ENCODE results near the gene SPDYC.

Gene SPDYC

DNA sequence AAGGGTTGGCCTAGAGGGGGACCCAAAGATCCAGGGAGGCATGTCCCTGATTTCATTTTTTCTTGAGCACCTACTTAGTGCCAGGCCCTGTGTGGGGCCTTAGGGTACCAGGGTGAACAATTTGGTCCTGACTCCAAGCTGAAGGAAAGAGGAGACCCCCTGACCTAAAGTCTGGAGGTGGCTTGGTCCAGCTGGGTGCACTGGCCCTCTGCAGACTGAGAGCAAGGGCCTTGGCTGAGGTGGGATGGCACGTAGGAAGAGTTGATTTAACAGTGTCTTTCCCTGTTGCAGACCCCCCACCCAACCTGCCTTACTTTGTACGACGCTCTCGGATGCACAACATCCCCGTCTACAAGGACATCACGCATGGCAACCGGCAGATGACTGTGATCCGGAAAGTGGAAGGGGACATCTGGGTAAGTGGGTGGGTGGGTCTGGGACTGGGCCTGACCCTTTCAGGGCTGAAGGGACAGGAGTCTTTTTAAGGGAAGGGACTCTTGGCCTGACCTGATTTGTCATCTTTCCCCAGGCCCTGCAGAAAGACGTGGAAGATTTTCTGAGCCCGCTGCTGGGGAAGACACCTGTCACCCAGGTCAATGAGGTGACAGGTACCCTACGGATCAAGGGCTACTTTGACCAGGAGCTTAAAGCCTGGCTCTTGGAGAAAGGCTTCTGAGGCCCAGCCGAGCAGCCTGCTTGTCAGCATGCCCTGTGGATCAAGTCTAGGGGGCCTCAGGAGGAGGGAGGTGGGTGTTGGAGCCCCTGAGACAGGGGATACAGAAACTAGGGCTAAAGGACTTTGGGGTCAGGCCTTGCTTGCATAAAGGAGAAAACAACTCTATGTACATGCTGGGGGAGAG is 44.6 kb upstream of the SPDYC start:
- in situ Hi-C loops (cut with HindIII; ENCODE audit: low sequenced_read_pairs): no loop called here
- DNase-seq (ENCODE audit: low read depth): no peak
- no peak overlapping the region for H3K4me3 ChIP-seq (ENCODE audit: low read depth, low read length)
- TF ChIP-seq, protein P1, sequence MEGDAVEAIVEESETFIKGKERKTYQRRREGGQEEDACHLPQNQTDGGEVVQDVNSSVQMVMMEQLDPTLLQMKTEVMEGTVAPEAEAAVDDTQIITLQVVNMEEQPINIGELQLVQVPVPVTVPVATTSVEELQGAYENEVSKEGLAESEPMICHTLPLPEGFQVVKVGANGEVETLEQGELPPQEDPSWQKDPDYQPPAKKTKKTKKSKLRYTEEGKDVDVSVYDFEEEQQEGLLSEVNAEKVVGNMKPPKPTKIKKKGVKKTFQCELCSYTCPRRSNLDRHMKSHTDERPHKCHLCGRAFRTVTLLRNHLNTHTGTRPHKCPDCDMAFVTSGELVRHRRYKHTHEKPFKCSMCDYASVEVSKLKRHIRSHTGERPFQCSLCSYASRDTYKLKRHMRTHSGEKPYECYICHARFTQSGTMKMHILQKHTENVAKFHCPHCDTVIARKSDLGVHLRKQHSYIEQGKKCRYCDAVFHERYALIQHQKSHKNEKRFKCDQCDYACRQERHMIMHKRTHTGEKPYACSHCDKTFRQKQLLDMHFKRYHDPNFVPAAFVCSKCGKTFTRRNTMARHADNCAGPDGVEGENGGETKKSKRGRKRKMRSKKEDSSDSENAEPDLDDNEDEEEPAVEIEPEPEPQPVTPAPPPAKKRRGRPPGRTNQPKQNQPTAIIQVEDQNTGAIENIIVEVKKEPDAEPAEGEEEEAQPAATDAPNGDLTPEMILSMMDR (IDR thresholded peaks at IDR 0.05; ENCODE audit: low read depth, low read length, missing control alignments): no peak

DNA sequence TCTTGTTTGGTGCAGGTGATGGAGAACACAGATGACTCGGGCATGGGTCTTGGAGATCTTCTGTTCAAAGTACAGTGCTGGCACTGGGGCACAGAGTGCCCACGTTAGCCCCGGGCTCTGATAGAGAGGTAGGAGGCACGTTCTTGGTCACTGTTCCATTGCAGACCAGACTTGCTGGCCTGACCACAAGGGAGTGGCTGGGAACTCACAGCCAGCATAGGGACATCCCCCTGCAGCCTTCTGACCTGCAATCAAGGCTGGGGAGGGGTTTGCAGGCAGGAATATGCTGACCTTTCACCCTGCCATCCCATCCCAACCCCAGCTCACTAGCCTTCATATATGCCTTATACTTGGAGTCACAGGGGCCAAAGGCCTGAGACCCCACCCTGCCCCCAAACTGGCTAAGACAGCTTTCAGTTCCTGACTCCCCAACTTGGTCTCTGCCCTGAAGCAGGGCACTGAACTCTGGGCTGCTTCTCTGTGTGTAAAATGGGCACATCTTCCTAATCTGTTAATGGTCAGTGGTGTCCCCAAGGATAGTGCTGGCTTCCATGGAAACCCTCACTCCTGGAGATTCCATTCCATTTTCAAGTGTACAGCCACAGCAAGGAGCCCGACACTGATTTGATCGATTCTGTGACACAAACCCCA is 43.3 kb upstream of the SPDYC start:
- H3K4me3 ChIP-seq (ENCODE audit: low read depth, low read length): no peak overlapping the region
- TF ChIP-seq, protein P1 (IDR thresholded peaks at IDR 0.05; ENCODE audit: low read depth, low read length, missing control alignments): no peak
- no peak for DNase-seq (ENCODE audit: low read depth)
- in situ Hi-C loops (cut with HindIII; ENCODE audit: low sequenced_read_pairs): no loop called here

DNA sequence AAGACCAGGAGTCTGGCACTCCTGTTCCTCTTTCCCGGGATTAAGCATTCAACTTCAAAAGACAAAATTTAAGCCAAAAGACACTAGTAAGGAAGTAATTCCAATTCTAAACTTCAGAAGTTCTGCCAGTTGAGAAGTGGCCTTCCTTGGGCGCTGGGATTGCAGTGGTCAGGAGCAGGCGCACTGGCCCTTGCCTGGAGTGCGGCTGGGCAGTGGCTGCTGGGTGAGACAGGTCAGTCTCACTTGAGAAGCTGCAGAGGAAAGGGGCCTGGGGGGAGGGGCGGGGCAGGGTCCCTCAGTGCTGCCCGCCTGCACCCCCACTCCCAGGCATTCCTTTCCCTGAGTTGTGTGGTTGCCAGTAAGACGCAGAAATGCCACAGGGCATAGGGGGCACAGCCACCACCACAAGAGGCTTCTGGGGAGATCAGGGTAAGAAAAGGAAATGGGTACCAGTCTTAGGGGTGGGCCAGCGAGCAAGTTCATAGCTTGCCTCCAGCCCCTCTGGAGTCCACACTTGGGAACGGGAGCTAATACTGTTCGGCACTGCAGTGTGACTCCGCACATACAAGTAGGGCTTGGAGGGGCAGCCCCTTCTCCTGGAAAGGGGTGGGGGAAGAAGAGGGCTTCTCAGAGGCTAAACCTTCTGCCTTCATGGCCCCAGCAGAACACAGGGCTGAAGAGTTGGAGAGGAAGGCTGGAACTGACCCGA is 42.4 kb upstream of the SPDYC start:
- H3K4me3 ChIP-seq (ENCODE audit: low read depth, low read length): no peak overlapping the region
- TF ChIP-seq, protein P1 (IDR thresholded peaks at IDR 0.05; ENCODE audit: low read depth, low read length, missing control alignments): no peak
- in situ Hi-C loops (cut with HindIII; ENCODE audit: low sequenced_read_pairs): no loop called here
- no peak for DNase-seq (ENCODE audit: low read depth)

DNA sequence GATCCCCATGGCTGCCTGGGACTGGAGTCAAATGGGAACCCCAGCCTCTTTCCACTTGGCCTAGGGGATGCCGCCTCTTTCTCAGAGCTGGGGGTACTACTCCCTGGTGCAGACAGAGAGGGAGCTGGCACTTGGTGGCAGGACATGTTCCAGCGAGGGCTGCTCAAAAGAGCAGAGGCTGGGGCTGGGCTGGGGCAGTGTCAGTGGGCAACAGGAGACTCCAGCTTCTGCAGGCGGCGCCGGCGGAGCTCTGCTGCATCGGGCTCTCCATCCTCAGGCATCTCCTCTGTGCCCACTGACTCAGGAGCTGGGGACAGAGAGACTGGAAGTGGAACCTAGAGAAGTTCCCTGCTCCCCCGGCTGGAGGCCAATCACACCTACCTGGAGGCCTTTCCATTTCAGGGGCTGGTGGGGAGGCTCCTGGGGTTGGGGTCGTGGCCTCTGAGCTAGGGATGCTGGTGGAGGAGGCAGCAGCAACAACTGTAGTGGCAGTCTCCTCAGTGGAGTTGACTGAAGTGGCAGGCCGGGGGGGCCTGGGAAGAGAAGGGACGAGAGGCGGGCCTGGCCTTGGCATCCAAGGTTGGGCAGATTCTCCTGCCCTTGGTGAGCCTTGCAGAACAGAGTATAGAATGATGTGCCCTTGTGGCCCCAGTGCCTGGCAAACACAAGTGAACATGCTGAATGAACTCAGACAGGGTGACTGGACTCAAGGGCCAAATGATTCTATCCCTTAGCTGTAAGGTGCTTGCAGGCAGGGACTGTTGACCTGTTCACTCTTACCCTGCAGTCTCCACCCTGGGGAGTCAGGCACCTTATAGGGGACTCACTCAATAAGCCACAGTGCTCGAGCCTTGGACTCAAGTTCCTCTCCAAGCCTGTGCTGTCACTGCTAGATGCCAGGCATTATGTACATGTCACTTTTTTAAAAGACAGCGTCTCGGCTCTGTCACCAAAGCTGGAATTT is 41.6 kb upstream of the SPDYC start:
- TF ChIP-seq, protein P1 (IDR thresholded peaks at IDR 0.05; ENCODE audit: low read depth, low read length, missing control alignments): no peak
- H3K4me3 ChIP-seq (ENCODE audit: low read depth, low read length): no peak overlapping the region
- in situ Hi-C loops (cut with HindIII; ENCODE audit: low sequenced_read_pairs): no loop called here
- DNase-seq (ENCODE audit: low read depth): no peak

DNA sequence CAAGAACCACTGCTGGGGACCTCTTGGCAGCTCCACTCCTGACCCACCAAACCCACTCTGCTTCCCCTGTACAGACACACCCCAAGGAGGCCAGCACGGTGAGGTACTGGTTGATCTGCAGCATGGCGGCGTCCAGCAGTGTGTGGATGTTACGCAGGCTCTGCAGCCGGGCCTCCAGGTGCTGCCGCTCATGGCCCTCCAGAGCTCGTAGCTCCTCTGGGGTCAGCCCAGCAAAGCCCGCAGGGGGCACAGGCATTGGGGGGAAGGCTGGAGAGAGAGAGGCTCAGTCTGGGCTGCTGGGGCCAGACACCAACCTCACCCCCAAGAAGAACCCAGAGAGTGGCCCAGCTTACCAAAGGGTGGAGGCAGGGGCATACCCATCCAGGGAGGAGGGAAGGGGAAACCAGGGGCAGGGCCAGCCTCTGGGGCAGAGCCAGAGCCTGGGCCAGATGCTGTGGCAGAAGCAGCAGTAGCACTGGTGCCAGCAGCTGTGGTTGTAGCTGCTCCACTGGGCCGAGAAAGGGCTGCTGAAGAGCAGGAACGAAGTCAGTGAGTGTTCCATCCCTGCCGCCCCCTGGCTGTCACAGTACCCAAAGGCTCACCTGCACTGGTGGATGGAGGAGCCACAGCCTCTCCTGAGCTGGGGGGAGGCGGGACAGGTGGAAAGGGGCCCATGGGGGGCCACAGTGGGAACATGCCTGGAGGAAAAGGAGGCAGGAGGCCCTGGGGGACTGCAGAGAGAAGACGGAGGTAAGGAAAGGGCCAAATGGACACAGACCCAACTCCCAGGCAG is 40.2 kb upstream of the SPDYC start:
- in situ Hi-C loops (cut with HindIII; ENCODE audit: low sequenced_read_pairs): no loop called here

More for the DNA sequence above, 40.2 kb upstream of the SPDYC start:
- TF ChIP-seq, protein P1 (IDR thresholded peaks at IDR 0.05; ENCODE audit: low read depth, low read length, missing control alignments): no peak
- DNase-seq (ENCODE audit: low read depth): no peak
- H3K4me3 ChIP-seq (ENCODE audit: low read depth, low read length): no peak overlapping the region
